ENCODE measurements around the gene CYP19A1.

GRCh38 chr15:51367322-51367976 is 29.1 kb upstream of the CYP19A1 start:
- TF ChIP-seq GATA3 (IDR thresholded peaks at IDR 0.05; ENCODE audit: low read depth, low read length) (no peak), GATA2 (IDR thresholded peaks at IDR 0.05; ENCODE audit: low read depth, low read length) (no peak)
